ENCODE results near the gene SV2C.
"Not testable (repeated sequence)": the region's sequence is repeated elsewhere in the genome, so short reads cannot be mapped to it uniquely, and the experiment has no call there.

The SV2C gene

GRCh38 chr5:76082772-76083554 is at the start of gene SV2C:
Gene SV2C (plus strand): TSS chr5:76083383. CDS start chr5:76131751, 48,368 bp downstream.
- DNase-seq = no peak

- not testable (repeated sequence) for DNase-seq
Observed at GRCh38 chr5:76037736-76038151, 45.4 kb upstream of the SV2C start.

- no peak for DNase-seq
Observed at GRCh38 chr5:76038212-76038611, 45.0 kb upstream of the SV2C start.

- no peak for DNase-seq
Observed at GRCh38 chr5:76040806-76041205, 42.4 kb upstream of the SV2C start.

- DNase-seq = no peak
Observed at GRCh38 chr5:76041863-76042262, 41.3 kb upstream of the SV2C start.

GRCh38 chr5:76046741-76047140 is 36.4 kb upstream of the SV2C start:
- no peak for DNase-seq

- DNase-seq = no peak
Observed at GRCh38 chr5:76050134-76050533, 33.0 kb upstream of the SV2C start.

- DNase-seq = no peak
Observed at GRCh38 chr5:76062502-76063041, 20.6 kb upstream of the SV2C start.

GRCh38 chr5:76065258-76065657 is 17.9 kb upstream of the SV2C start:
- DNase-seq = no peak

GRCh38 chr5:76069061-76069735 is 14.0 kb upstream of the SV2C start:
- DNase-seq = no peak

GRCh38 chr5:76074487-76075065 is 8.6 kb upstream of the SV2C start:
- DNase-seq = no peak

GRCh38 chr5:76081811-76082771 is 1.1 kb upstream of the SV2C start:
- DNase-seq = no peak

GRCh38 chr5:76083555-76084495 is 642 bp downstream of the SV2C start:
- DNase-seq = no peak

- DNase-seq = no peak
Observed at GRCh38 chr5:76084496-76085242, 1.5 kb downstream of the SV2C start.

GRCh38 chr5:76085243-76085579 is 2.0 kb downstream of the SV2C start:
- DNase-seq = no peak

- no peak for DNase-seq
Observed at GRCh38 chr5:76086095-76086494, 2.9 kb downstream of the SV2C start.

- not testable (repeated sequence) for DNase-seq
Observed at GRCh38 chr5:76089156-76089555, 6.0 kb downstream of the SV2C start.

- no peak for DNase-seq
Observed at GRCh38 chr5:76091351-76091750, 8.2 kb downstream of the SV2C start.

- no peak for DNase-seq
Observed at GRCh38 chr5:76099286-76099702, 16.1 kb downstream of the SV2C start.

- no peak for DNase-seq
Observed at GRCh38 chr5:76099756-76100155, 16.6 kb downstream of the SV2C start.

- DNase-seq = no peak
Observed at GRCh38 chr5:76104027-76104426, 20.8 kb downstream of the SV2C start.
